Ishikawa (cell line): ENCODE data around the gene ZNF428.

Experiments
- CEBPB ChIP-seq: IDR thresholded peaks from 2 replicates; pipeline ENCODE4 v1.6.1; 2012
- EGR1 ChIP-seq: IDR thresholded peaks from 2 replicates; pipeline ENCODE4 v1.6.1; 2012
- EP300 ChIP-seq: IDR thresholded peaks from 2 replicates; pipeline ENCODE4 v1.6.1; 2012; ENCODE audit warnings: borderline replicate concordance
- FOXM1 ChIP-seq: IDR thresholded peaks from 2 replicates; pipeline ENCODE4 v1.6.1; 2012; ENCODE audit warnings: low read depth, borderline replicate concordance
- NFIC ChIP-seq: IDR thresholded peaks from 2 replicates; pipeline ENCODE4 v1.6.1; 2012
- RAD21 ChIP-seq: IDR thresholded peaks from 2 replicates; pipeline ENCODE4 v1.6.1; 2012; ENCODE audit warnings: low read depth
- TAF1 ChIP-seq: IDR thresholded peaks from 2 replicates; pipeline ENCODE4 v1.6.1; 2012; ENCODE audit warnings: low read depth, mild to moderate bottlenecking
- TCF12 ChIP-seq: IDR thresholded peaks from 2 replicates; pipeline ENCODE4 v1.6.1; 2012; ENCODE audit warnings: low read depth
- TEAD4 ChIP-seq: IDR thresholded peaks from 2 replicates; pipeline ENCODE4 v1.6.1; 2012
- YY1 ChIP-seq: IDR thresholded peaks from 2 replicates; pipeline ENCODE4 v1.6.1; 2012; ENCODE audit warnings: low read depth
- ZBTB7A ChIP-seq: IDR thresholded peaks from 2 replicates; pipeline ENCODE4 v1.6.1; 2012; ENCODE audit warnings: low read depth
- TF ChIP-seq, protein P1 (sequence below): IDR thresholded peaks from 2 replicates; pipeline ENCODE4 v1.6.1; 2012; ENCODE audit warnings: low read depth, mild to moderate bottlenecking
- TF ChIP-seq, protein P2 (sequence below): IDR thresholded peaks from 2 replicates; pipeline ENCODE4 v1.6.1; 2012
- TF ChIP-seq, protein P3 (sequence below): IDR thresholded peaks from 2 replicates; pipeline ENCODE4 v1.6.1; 2012

DNA sequence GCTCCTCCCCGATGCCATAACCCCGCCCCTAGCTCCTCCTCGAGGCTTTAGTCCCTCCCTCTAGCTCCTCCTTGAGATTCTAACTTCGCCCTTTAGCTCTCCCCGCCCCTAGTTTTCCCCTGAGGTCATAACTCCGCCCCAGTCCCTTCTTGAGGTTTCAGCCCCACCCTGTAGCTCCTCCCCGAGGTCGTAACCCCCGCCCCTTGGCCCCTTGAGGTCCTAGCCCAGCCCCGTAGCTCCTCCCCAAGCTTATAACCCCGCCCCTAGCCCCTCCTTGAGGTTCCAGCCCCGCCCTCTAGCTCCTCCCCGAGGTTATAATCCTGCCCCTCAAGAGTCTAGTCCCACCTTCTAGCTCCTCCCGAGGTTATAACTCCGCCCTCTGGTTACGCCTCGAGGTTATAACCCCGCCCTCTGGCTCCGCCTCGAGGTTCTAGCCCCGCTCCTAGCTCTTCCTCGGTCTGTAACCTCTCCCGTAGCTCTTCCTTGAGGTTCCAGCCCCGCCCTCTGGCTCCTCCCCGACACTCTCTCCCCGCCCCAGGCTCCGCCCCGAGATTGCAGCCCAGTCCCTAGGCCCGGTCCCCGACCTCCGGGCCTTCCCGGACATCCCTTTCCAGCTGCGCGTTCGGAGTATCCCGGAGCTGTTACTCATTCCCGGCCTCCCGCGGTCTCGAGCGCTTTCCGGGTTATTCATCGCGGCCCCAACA lies 49.1 kb upstream of the ZNF428 start:
- no peak for TF ChIP-seq RAD21
- no peak for TF ChIP-seq CEBPB
- TF ChIP-seq, protein P1, sequence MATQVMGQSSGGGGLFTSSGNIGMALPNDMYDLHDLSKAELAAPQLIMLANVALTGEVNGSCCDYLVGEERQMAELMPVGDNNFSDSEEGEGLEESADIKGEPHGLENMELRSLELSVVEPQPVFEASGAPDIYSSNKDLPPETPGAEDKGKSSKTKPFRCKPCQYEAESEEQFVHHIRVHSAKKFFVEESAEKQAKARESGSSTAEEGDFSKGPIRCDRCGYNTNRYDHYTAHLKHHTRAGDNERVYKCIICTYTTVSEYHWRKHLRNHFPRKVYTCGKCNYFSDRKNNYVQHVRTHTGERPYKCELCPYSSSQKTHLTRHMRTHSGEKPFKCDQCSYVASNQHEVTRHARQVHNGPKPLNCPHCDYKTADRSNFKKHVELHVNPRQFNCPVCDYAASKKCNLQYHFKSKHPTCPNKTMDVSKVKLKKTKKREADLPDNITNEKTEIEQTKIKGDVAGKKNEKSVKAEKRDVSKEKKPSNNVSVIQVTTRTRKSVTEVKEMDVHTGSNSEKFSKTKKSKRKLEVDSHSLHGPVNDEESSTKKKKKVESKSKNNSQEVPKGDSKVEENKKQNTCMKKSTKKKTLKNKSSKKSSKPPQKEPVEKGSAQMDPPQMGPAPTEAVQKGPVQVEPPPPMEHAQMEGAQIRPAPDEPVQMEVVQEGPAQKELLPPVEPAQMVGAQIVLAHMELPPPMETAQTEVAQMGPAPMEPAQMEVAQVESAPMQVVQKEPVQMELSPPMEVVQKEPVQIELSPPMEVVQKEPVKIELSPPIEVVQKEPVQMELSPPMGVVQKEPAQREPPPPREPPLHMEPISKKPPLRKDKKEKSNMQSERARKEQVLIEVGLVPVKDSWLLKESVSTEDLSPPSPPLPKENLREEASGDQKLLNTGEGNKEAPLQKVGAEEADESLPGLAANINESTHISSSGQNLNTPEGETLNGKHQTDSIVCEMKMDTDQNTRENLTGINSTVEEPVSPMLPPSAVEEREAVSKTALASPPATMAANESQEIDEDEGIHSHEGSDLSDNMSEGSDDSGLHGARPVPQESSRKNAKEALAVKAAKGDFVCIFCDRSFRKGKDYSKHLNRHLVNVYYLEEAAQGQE: no peak
- TF ChIP-seq YY1: no peak
- TF ChIP-seq, protein P2, sequence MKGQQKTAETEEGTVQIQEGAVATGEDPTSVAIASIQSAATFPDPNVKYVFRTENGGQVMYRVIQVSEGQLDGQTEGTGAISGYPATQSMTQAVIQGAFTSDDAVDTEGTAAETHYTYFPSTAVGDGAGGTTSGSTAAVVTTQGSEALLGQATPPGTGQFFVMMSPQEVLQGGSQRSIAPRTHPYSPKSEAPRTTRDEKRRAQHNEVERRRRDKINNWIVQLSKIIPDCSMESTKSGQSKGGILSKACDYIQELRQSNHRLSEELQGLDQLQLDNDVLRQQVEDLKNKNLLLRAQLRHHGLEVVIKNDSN: no peak
- TF ChIP-seq EP300: 0 out of 2 replicates have a peak, but pooled peaks have one; percentile 14
- TF ChIP-seq TAF1: peak; percentile 51; the same call in 1 of the 2 replicates
- TF ChIP-seq TCF12: no peak
- TF ChIP-seq EGR1: no peak
- TF ChIP-seq, protein P3, sequence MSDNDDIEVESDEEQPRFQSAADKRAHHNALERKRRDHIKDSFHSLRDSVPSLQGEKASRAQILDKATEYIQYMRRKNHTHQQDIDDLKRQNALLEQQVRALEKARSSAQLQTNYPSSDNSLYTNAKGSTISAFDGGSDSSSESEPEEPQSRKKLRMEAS: no peak
- no peak for TF ChIP-seq FOXM1
- no peak for TF ChIP-seq ZBTB7A
- no peak for TF ChIP-seq TEAD4
- no peak for TF ChIP-seq NFIC
